Activated B cell treated with CpG ODN at 0.5 μM for 24 hours (primary cell): ENCODE data around the gene CES2. TPM values are rescaled to one million over a fixed set of nuclear protein-coding genes. Genes with fewer than 3 reads are reported as not detected.
A peak's percentile ranks its signal among the peaks of the same experiment; 100 is the strongest.

ENCODE experiments used
- ATAC-seq: fragments of 200-7000 bp; cut with Tn5 transposase; one replicate; pipeline ENCODE4 v1.10.0; 2021; ENCODE audit warnings: low read depth, mild to moderate bottlenecking, moderate library complexity
- CTCF ChIA-PET: fragments of 350-600 bp; sonication (Branson Sonifier 250); formaldehyde crosslinking; loops from one replicate; lab custom pipeline; 2021; ENCODE audit warnings: antibody characterized with exemption; lab: Charles Lee
- POLR2A ChIA-PET: fragments of 350-600 bp; sonication (Branson Sonifier 250); formaldehyde crosslinking; loops from one replicate; lab custom pipeline; 2021; ENCODE audit warnings: antibody characterized with exemption; lab: Charles Lee
- DNase-seq: peaks from one replicate; pipeline ENCODE4 v3.0.0; 2022
- H3K27ac Mint-ChIP-seq: one replicate; pipeline ENCODE4 v1.8.0; 2020; ENCODE audit warnings: mixed read lengths
- H3K27me3 Mint-ChIP-seq: one replicate; pipeline ENCODE4 v1.8.0; 2021; ENCODE audit warnings: mixed read lengths
- H3K36me3 Mint-ChIP-seq: one replicate; pipeline ENCODE4 v1.8.0; 2021; ENCODE audit warnings: low read depth, mixed read lengths
- H3K4me1 Mint-ChIP-seq: one replicate; pipeline ENCODE4 v1.8.0; 2021; ENCODE audit warnings: mixed read lengths
- H3K4me3 Mint-ChIP-seq: one replicate; pipeline ENCODE4 v1.8.0; 2020; ENCODE audit warnings: mild to moderate bottlenecking, mixed read lengths
- H3K9me3 Mint-ChIP-seq: one replicate; pipeline ENCODE4 v1.8.0; 2020; ENCODE audit warnings: mixed read lengths
- CTCF ChIP-seq: fragments of 200-600 bp; IDR thresholded peaks from one replicate; pipeline ENCODE4 v1.8.0; 2022; ENCODE audit warnings: antibody characterized with exemption, mild to moderate bottlenecking
- intact Hi-C: fragments of 100-400 bp; cut with micrococcal nuclease; formaldehyde crosslinking; loops from one replicate; pipeline ENCODE4 v1.15.1; 2024
- total RNA-seq: library from RNA; stranded (reverse); gene quantifications from 2 replicates; pipeline ENCODE4 v1.2.3, GENCODE V29; 2022

Gene CES2
- total RNA-seq, 1 donor from 2014 or later: 34.7 TPM

- POLR2A ChIA-PET: interaction anchor here (0.7 kb wide), 1 partner anchor 108 kb away, joined by 6 read pairs; no protein-coding TSS in a partner anchor
- TF ChIP-seq CTCF: no peak
Measured at GRCh38 chr16:66958857-66959703, 23.8 kb downstream of the CES2 start.

GRCh38 chr16:66959704-66960161 lies 24.4 kb downstream of the CES2 start:
- ChIA-PET CTCF (interaction anchor here (1.2 to 1.5 kb wide), 2 partner anchors 31 to 196 kb away, joined by 3 read pairs; no protein-coding TSS in a partner anchor), POLR2A (interaction anchor here (0.6 kb wide), 1 partner anchor 630 kb away, joined by 5 read pairs; no protein-coding TSS in a partner anchor)
- no peak for ATAC-seq
- Mint-ChIP-seq H3K27me3 (no peaks in the 10 kb centered on the region), H3K27ac (no peak overlapping the region), H3K4me3 (no peak overlapping the region), H3K4me1 (peaks cover 14% of the 10 kb centered on the region), H3K9me3 (no peaks in the 10 kb centered on the region), H3K36me3 (no peaks in the 10 kb centered on the region)
- intact Hi-C loops: no loop called here
- DNase-seq: no peak
- TF ChIP-seq CTCF: no peak

More at GRCh38 chr16:66958857-66959703, 23.8 kb downstream of the CES2 start:
- DNase-seq (no peak), ATAC-seq (no peak)
- intact Hi-C loops: no loop called here
- no peaks in the 10 kb centered on the region for H3K36me3 Mint-ChIP-seq
- peaks cover under 1% of the 10 kb centered on the region for H3K27me3 Mint-ChIP-seq
- H3K4me3 Mint-ChIP-seq: no peak overlapping the region
- peaks cover 14% of the 10 kb centered on the region for H3K4me1 Mint-ChIP-seq
- CTCF ChIA-PET: interaction anchor here (1.2 kb wide), 1 partner anchor 196 kb away, joined by 3 read pairs; no protein-coding TSS in a partner anchor
- H3K9me3 Mint-ChIP-seq: no peaks in the 10 kb centered on the region
- H3K27ac Mint-ChIP-seq: no peak overlapping the region

- ChIA-PET CTCF (interaction anchor here (1.1 to 1.5 kb wide), 3 partner anchors 19 to 195 kb away, joined by 3 read pairs; no protein-coding TSS in a partner anchor), POLR2A (interaction anchor here (0.6 kb wide), 1 partner anchor 629 kb away, joined by 5 read pairs; no protein-coding TSS in a partner anchor)
- intact Hi-C loops: no loop called here
- no peaks in the 10 kb centered on the region for H3K36me3 Mint-ChIP-seq
- no peaks in the 10 kb centered on the region for H3K9me3 Mint-ChIP-seq
- no peak for ATAC-seq
- H3K4me1 Mint-ChIP-seq: peaks cover 14% of the 10 kb centered on the region
- TF ChIP-seq CTCF: no peak
- H3K4me3 Mint-ChIP-seq: no peak overlapping the region
- H3K27ac Mint-ChIP-seq: no peak overlapping the region
- H3K27me3 Mint-ChIP-seq: no peaks in the 10 kb centered on the region
- DNase-seq: no peak
Measured at GRCh38 chr16:66960270-66960669, 25.0 kb downstream of the CES2 start.

GRCh38 chr16:66961065-66961744 lies 25.9 kb downstream of the CES2 start, which contains the start of gene CES3:
CES3 (plus strand) TSS chr16:66961266; CDS start chr16:66961308, 42 bp downstream.
- H3K9me3 Mint-ChIP-seq: no peaks in the 10 kb centered on the region
- H3K4me1 Mint-ChIP-seq: peaks cover 14% of the 10 kb centered on the region
- POLR2A ChIA-PET: no interaction called here
- DNase-seq (peak; percentile 26), ATAC-seq (peak; percentile 80)
- peak within 1 kb of the TSS; percentile 56 for H3K4me3 Mint-ChIP-seq
- CTCF ChIA-PET: interaction anchor here (0.9 to 1.5 kb wide), 6 partner anchors 9 to 224 kb away, joined by 3 to 5 read pairs (median 4); no protein-coding TSS in a partner anchor
- intact Hi-C loops: no loop called here
- H3K36me3 Mint-ChIP-seq: no peaks in the 10 kb centered on the region
- no peaks in the 10 kb centered on the region for H3K27me3 Mint-ChIP-seq
- H3K27ac Mint-ChIP-seq: peak within 1 kb of the TSS; percentile 81
- TF ChIP-seq CTCF: no peak
